Measurements from ENCODE around the gene GTF3C1.

- no peak for TF ChIP-seq CTCF (IDR thresholded peaks at IDR 0.05)
- TF ChIP-seq POLR2A (IDR thresholded peaks at IDR 0.05): no peak
Observed at GRCh38 chr16:27576729-27577128, 27.0 kb upstream of the GTF3C1 start.
